HG02678 (cell line): ENCODE results near the gene ADGRA1.

Source experiments
- ATAC-seq: cut with Tn5 transposase; IDR thresholded peaks from one replicate; pipeline ENCODE4 v1.9.1; 2021; ENCODE audit warnings: mild to moderate bottlenecking, moderate library complexity; ENCODE audit not compliant: unreplicated experiment

ADGRA1 gene

GRCh38 chr10:133094286-133094685, 6.6 kb downstream of the ADGRA1 start:
- ATAC-seq: no peak

GRCh38 chr10:133094866-133095265, 7.1 kb downstream of the ADGRA1 start:
- ATAC-seq: no peak

- ATAC-seq: no peak
Observed at GRCh38 chr10:133095586-133095985, 7.9 kb downstream of the ADGRA1 start.

- no peak for ATAC-seq
Observed at GRCh38 chr10:133096616-133097269, 9.0 kb downstream of the ADGRA1 start.

GRCh38 chr10:133097418-133097817, 9.7 kb downstream of the ADGRA1 start:
- no peak for ATAC-seq

DNA sequence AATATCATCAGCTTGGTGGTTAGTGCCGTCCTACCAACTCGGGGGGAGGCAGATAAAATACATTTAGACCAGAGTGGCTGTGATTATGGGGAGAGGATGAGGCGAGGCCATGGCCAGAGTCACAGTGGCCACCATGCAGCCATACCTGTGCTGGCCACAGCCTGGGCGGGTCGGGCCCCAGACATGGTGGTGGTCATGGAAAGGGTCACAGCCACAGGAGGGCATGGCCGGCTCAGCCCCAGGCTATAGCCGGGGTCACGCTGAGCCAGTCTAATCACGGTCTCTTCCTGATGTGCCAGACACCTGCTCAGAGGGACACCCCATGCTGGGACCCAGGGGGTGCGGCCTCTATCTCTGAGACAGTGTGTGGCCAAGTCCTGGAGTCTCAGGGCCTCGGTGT, 10.2 kb downstream of the ADGRA1 start:
- ATAC-seq: no peak

DNA sequence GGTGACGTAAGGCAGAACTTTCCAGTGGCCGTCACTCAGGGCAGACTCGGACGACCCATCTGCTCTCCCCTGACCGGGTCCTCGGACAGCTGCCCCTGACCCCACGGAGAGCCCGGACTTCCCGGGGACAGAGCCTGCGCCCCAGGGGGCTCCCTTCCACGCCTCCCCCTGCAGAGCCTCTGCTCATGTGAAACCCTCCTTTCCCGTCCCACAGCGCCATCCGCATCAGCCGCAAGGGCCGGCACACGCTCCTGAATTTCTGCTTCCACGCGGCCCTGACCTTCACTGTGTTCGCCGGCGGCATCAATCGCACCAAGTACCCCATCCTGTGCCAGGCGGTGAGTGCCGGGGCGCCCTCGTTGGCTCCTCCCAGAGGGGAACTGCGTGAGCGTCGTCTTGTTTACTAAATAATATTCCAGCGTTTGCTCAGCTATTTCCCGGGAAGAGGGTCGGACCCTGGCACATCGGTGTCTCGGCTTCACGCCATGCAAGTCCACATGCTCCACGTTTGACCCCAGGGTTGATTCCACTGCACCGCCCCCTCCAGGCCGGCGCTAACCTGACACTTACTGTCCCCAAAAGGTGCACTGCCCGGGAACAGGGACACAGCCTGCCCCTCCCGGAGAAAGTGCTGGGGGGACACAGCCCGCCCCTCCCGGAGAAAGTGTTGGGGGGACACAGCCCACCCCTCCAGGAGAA, 10.9 kb downstream of the ADGRA1 start:
- ATAC-seq: no peak

DNA sequence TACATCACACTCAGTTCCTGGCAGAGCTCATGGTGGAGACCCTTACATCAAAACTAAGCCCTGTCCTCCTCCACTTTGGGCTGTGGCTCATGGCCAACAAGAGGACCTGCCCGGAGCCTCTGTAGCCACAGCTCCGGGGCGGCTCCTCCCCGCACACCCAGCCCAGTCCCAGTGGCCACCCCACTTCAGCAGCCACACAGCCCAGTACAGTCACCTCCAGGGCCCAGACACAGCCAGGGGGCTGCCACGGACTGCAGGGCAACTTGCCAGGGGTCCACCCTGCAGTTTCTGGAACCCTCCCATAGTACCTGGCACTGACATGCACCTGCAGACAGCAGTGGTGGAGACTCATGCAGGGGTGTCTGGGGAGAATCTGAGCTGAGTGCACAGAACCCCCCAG, 11.8 kb downstream of the ADGRA1 start:
- no peak for ATAC-seq

- ATAC-seq: no peak
Observed at GRCh38 chr10:133100186-133100585, 12.5 kb downstream of the ADGRA1 start.

DNA sequence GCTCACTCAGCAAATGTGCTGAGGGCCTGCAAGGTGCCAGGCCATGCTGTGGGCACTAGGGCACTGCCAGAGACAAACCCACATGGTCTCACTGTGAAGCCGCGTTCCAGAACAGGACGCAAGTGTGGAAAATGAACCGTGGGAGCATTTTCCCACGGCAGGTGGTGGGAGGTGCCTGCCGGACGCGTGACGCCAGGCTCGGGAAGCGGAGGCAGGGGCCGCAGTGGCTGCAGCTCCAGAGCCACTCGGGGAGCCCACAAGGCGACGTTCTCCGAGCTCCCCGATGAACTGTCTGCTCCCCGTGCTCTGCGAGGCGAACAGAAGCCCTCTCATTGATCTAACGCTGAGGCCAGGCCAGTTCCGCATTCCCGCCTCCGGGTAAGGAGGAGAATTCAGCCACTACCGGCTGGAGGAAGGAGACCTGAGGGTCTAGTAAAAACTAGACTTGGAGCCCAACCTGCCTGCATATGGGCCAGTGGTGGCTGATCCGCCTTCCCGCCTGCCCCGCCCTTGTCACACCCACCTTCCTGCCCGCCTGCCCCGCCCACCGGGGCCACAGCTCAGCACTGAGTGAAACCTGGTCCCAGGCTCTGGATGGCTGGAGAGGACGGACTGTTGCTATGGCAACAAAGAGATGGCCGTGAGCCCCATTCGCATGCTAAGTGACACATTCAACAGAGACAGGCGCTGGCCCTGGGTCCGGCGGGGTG, 13.1 kb downstream of the ADGRA1 start:
- no peak for ATAC-seq

- no peak for ATAC-seq
Observed at GRCh38 chr10:133101416-133101810, 13.7 kb downstream of the ADGRA1 start.

- ATAC-seq: no peak
Observed at GRCh38 chr10:133102415-133103095, 14.8 kb downstream of the ADGRA1 start.

- no peak for ATAC-seq
Observed at GRCh38 chr10:133103311-133103910, 15.7 kb downstream of the ADGRA1 start.

DNA sequence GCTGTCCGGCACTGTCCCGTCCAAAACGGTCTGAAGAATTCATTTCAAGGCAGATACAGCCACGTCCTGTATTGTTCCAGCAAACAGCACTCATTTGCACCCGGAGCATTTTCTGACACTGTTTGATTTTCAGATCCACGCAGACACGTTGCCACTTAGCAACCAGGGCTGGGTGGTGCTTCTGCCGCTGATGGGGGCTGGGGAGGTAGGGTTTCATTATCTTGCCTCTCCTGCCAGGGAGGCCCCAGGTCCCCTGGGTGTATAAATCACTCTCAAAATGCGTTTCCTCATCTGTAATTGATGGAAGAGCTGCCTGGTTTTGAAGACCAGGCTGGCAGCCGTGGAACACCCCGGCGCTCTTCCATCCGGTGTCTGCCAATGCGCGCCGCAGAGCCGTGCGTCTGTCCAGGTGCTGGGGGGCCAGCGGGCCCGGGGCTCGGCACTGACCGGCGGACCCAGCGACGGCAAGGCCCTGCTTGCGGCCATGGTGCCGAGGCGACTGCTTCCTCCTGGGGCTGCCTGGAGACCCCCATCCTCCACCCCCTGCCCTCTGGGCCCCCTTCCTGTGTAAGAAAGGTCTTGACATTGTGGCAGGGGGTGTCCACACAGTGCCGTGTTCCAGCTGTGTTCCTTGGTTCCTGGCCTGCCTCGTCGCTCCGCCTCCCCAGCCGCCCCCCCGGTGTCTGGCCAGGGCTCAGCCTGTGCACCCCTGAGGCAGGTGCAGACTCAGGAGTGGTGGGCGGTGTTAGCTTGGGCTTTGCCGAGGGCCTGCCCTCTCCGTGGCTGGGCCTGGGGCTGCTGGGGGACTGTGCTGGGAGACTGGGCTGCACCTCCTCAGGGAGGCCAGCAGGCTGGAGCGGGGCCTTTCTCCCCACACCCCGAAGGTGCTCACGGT, 16.6 kb downstream of the ADGRA1 start:
- no peak for ATAC-seq

GRCh38 chr10:133104963-133105640, 17.4 kb downstream of the ADGRA1 start:
- ATAC-seq: no peak

GRCh38 chr10:133105686-133106390, 18.1 kb downstream of the ADGRA1 start:
- ATAC-seq: no peak

GRCh38 chr10:133106516-133106915, 18.8 kb downstream of the ADGRA1 start:
- ATAC-seq: no peak

- ATAC-seq: no peak
Observed at GRCh38 chr10:133107442-133107841, 19.7 kb downstream of the ADGRA1 start.

- ATAC-seq: no peak
Observed at GRCh38 chr10:133109711-133110110, 22.0 kb downstream of the ADGRA1 start.
